Adrenal gland (tissue), 5 donors: ENCODE measurements around the gene ELOA2.

Experiments
- CTCF ChIP-seq, 6 experiments: fragments of 450-650 bp in 4 of 6; fragments of 200-600 bp in 2 of 6; sonication (generic) in 1 of 6; IDR thresholded peaks; 1 replicate in 5 of 6; 2 replicates in 1 of 6; pipeline versions ENCODE4 v1.5.1 to v1.8.0; 2016 to 2021; ENCODE audit warnings: antibody characterized with exemption in 6 of 6, mild to moderate bottlenecking in 2 of 6, moderate library complexity in 1 of 6
- POLR2A ChIP-seq, 2 donors: fragments of 450-650 bp; IDR thresholded peaks; one replicate each; pipeline ENCODE4 v1.6.1; 2017; ENCODE audit warnings: antibody characterized with exemption in 2 of 2, mild to moderate bottlenecking in 2 of 2, moderate library complexity in 1 of 2
- donor health status: DM: no; HTN: no; CAD: no.

- TF ChIP-seq CTCF (IDR thresholded peaks at IDR 0.05) (no peak), POLR2A (IDR thresholded peaks at IDR 0.05) (no peak)
These were observed 1.6 kb upstream of the ELOA2 start for GRCh38 chr18:47036927-47037578.
